ENCODE data around the gene GABBR1.

The GABBR1 gene

DNA sequence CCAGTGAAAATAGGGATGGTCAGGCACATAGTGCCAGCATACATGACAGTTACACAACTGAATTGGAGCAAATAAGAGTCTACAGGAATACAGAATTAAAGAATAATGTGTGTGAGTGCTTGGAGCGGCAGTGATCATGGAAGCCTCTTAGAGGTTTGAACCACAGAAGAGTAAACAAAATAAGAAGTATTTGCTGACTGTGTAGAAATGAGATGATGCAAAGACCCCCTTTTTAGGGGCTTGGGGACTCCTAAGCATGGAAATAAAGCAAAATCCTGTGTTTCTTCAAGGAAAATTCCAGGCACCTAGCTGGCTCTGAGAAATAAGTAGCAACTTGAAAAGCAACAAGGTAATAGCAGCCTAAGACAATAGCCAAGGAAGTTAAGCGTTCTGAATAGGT, 41.3 kb downstream of the GABBR1 start:
- no peak for TF ChIP-seq FOXM1 (IDR thresholded peaks at IDR 0.05; ENCODE audit: borderline replicate concordance, low read depth)
- TF ChIP-seq RAD21 (IDR thresholded peaks at IDR 0.05; ENCODE audit: low read depth), result no peak
- TF ChIP-seq CEBPB (IDR thresholded peaks at IDR 0.05), result no peak
- TF ChIP-seq EGR1 (IDR thresholded peaks at IDR 0.05), result no peak
- TF ChIP-seq EP300 (IDR thresholded peaks at IDR 0.05; ENCODE audit: borderline replicate concordance), result no peak
- TF ChIP-seq ZBTB7A (IDR thresholded peaks at IDR 0.05; ENCODE audit: low read depth), result no peak
- TF ChIP-seq TEAD4 (IDR thresholded peaks at IDR 0.05), result no peak

GRCh38 chr6:29590218-29590808, 42.7 kb downstream of the GABBR1 start:
- no peak for TF ChIP-seq NFIC (IDR thresholded peaks at IDR 0.05)

- TF ChIP-seq RAD21 (IDR thresholded peaks at IDR 0.05; ENCODE audit: low read depth) (peak; percentile 93), ZBTB7A (IDR thresholded peaks at IDR 0.05; ENCODE audit: low read depth) (no peak)
Measured at GRCh38 chr6:29589423-29590048, 43.4 kb downstream of the GABBR1 start.

DNA sequence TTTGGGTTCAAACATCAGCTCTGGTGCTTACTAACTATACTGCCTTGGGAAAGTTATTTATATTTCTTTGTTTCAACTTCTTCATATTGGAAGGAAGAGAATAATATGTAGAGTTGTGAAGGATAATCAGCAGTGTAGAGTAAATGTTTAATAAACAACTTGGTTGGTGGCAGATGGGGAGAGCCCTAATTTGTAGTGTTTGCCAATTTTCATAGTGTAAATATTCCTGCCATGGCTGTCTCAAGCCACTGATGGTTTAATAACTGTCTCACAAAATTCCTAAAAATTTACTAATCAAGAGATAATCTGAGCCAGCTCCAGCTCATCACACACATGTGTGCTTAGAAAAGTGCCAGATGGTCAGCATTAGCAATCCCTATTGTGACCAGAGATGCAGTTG, 48.2 kb downstream of the GABBR1 start, which contains the start of gene OR2H2:
TSS of gene OR2H2 (plus strand) at position 301 of the 400 bp plus-strand sequence. CDS start 2,824 bp downstream, outside the sequence.
- no peak for TF ChIP-seq CREB1 (IDR thresholded peaks at IDR 0.05; ENCODE audit: low read depth)

DNA sequence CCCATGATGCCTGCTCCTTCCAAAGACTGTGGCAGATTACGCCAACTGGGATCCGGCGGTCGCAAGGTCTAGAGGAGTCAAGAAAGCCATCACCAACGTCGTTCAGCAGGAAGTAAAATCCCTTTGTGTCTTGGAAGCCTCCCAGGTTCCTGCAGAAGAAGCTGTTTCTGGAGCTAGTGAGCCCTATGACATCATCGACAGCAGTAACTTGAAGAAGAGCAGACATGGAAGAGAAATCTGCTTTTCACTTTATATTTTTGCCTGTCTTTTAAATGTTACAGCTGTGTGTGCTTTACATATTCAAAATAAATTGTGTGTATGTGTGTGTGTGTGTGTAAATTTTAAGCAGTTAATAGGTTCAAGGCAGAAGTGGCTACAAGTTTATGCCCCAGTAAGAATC, 55.4 kb downstream of the GABBR1 start:
- no peak for TF ChIP-seq YY1 (IDR thresholded peaks at IDR 0.05; ENCODE audit: low read depth)
- TF ChIP-seq NFIC (IDR thresholded peaks at IDR 0.05), result no peak
- TF ChIP-seq TAF1 (IDR thresholded peaks at IDR 0.05; ENCODE audit: low read depth), result no peak
- no peak for TF ChIP-seq FOXM1 (IDR thresholded peaks at IDR 0.05; ENCODE audit: borderline replicate concordance, low read depth)
- no peak for TF ChIP-seq EP300 (IDR thresholded peaks at IDR 0.05; ENCODE audit: borderline replicate concordance)
- TF ChIP-seq CEBPB (IDR thresholded peaks at IDR 0.05), result no peak
- no peak for TF ChIP-seq ZBTB7A (IDR thresholded peaks at IDR 0.05; ENCODE audit: low read depth)
- TF ChIP-seq CREB1 (IDR thresholded peaks at IDR 0.05; ENCODE audit: low read depth), result no peak
- no peak for TF ChIP-seq RAD21 (IDR thresholded peaks at IDR 0.05; ENCODE audit: low read depth)
- TF ChIP-seq, protein P1, sequence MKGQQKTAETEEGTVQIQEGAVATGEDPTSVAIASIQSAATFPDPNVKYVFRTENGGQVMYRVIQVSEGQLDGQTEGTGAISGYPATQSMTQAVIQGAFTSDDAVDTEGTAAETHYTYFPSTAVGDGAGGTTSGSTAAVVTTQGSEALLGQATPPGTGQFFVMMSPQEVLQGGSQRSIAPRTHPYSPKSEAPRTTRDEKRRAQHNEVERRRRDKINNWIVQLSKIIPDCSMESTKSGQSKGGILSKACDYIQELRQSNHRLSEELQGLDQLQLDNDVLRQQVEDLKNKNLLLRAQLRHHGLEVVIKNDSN (IDR thresholded peaks at IDR 0.05), result no peak
- TF ChIP-seq EGR1 (IDR thresholded peaks at IDR 0.05), result no peak
- TF ChIP-seq MAX (IDR thresholded peaks at IDR 0.05), result no peak

DNA sequence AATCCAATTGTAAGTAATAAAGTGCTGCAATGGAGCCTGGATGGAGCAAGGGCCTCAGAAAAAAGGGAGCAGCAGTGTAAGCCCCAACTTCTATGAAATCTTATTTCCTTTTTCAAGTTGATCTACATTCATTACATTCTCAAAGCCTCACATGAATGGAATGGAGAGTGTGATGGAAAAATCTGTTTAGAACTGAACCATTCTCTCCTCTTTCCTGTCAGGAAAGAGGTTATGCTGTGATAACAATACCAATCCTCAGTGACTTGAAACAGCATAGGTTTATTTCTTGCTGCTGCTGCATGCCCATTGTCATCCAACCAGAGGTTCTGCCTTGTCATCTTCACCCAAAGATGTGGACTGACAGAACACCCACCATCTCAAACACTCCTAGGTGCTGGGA, 56.9 kb downstream of the GABBR1 start:
- no peak for TF ChIP-seq ZBTB7A (IDR thresholded peaks at IDR 0.05; ENCODE audit: low read depth)
- TF ChIP-seq EP300 (IDR thresholded peaks at IDR 0.05; ENCODE audit: borderline replicate concordance), result no peak
- TF ChIP-seq, protein P1 (IDR thresholded peaks at IDR 0.05), result no peak
- TF ChIP-seq YY1 (IDR thresholded peaks at IDR 0.05; ENCODE audit: low read depth), result no peak
- no peak for TF ChIP-seq EGR1 (IDR thresholded peaks at IDR 0.05)
- TF ChIP-seq NFIC (IDR thresholded peaks at IDR 0.05), result no peak
- no peak for TF ChIP-seq TCF12 (IDR thresholded peaks at IDR 0.05; ENCODE audit: low read depth)
- TF ChIP-seq, protein P2, sequence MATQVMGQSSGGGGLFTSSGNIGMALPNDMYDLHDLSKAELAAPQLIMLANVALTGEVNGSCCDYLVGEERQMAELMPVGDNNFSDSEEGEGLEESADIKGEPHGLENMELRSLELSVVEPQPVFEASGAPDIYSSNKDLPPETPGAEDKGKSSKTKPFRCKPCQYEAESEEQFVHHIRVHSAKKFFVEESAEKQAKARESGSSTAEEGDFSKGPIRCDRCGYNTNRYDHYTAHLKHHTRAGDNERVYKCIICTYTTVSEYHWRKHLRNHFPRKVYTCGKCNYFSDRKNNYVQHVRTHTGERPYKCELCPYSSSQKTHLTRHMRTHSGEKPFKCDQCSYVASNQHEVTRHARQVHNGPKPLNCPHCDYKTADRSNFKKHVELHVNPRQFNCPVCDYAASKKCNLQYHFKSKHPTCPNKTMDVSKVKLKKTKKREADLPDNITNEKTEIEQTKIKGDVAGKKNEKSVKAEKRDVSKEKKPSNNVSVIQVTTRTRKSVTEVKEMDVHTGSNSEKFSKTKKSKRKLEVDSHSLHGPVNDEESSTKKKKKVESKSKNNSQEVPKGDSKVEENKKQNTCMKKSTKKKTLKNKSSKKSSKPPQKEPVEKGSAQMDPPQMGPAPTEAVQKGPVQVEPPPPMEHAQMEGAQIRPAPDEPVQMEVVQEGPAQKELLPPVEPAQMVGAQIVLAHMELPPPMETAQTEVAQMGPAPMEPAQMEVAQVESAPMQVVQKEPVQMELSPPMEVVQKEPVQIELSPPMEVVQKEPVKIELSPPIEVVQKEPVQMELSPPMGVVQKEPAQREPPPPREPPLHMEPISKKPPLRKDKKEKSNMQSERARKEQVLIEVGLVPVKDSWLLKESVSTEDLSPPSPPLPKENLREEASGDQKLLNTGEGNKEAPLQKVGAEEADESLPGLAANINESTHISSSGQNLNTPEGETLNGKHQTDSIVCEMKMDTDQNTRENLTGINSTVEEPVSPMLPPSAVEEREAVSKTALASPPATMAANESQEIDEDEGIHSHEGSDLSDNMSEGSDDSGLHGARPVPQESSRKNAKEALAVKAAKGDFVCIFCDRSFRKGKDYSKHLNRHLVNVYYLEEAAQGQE (IDR thresholded peaks at IDR 0.05; ENCODE audit: low read depth), result no peak
- TF ChIP-seq MAX (IDR thresholded peaks at IDR 0.05), result no peak
- no peak for TF ChIP-seq CEBPB (IDR thresholded peaks at IDR 0.05)
- TF ChIP-seq RAD21 (IDR thresholded peaks at IDR 0.05; ENCODE audit: low read depth), result no peak
- TF ChIP-seq FOXM1 (IDR thresholded peaks at IDR 0.05; ENCODE audit: borderline replicate concordance, low read depth), result no peak
- no peak for TF ChIP-seq CREB1 (IDR thresholded peaks at IDR 0.05; ENCODE audit: low read depth)
- TF ChIP-seq TEAD4 (IDR thresholded peaks at IDR 0.05), result no peak
- TF ChIP-seq TAF1 (IDR thresholded peaks at IDR 0.05; ENCODE audit: low read depth), result no peak

GRCh38 chr6:29567991-29568390, 65.0 kb downstream of the GABBR1 start:
- TF ChIP-seq CEBPB (IDR thresholded peaks at IDR 0.05) (no peak), CREB1 (IDR thresholded peaks at IDR 0.05; ENCODE audit: low read depth) (no peak), MAX (IDR thresholded peaks at IDR 0.05) (no peak), TCF12 (IDR thresholded peaks at IDR 0.05; ENCODE audit: low read depth) (no peak), TEAD4 (IDR thresholded peaks at IDR 0.05) (no peak), NFIC (IDR thresholded peaks at IDR 0.05) (no peak), FOXM1 (IDR thresholded peaks at IDR 0.05; ENCODE audit: borderline replicate concordance, low read depth) (no peak), EGR1 (IDR thresholded peaks at IDR 0.05) (no peak), YY1 (IDR thresholded peaks at IDR 0.05; ENCODE audit: low read depth) (no peak), EP300 (IDR thresholded peaks at IDR 0.05; ENCODE audit: borderline replicate concordance) (no peak), TAF1 (IDR thresholded peaks at IDR 0.05; ENCODE audit: low read depth) (no peak), ZBTB7A (IDR thresholded peaks at IDR 0.05; ENCODE audit: low read depth) (no peak), RAD21 (IDR thresholded peaks at IDR 0.05; ENCODE audit: low read depth) (no peak)
- TF ChIP-seq, protein P2 (IDR thresholded peaks at IDR 0.05; ENCODE audit: low read depth), result no peak
- TF ChIP-seq, protein P1 (IDR thresholded peaks at IDR 0.05), result no peak
